Measurements from ENCODE around the gene YJU2. TPM values are rescaled to one million over a fixed set of nuclear protein-coding genes. Genes with fewer than 3 reads are reported as not detected.

The YJU2 gene
- total and polyA plus RNA-seq, 3 experiments from 2014 or later = 29.6 to 41.2 (median 38.8) TPM

DNA sequence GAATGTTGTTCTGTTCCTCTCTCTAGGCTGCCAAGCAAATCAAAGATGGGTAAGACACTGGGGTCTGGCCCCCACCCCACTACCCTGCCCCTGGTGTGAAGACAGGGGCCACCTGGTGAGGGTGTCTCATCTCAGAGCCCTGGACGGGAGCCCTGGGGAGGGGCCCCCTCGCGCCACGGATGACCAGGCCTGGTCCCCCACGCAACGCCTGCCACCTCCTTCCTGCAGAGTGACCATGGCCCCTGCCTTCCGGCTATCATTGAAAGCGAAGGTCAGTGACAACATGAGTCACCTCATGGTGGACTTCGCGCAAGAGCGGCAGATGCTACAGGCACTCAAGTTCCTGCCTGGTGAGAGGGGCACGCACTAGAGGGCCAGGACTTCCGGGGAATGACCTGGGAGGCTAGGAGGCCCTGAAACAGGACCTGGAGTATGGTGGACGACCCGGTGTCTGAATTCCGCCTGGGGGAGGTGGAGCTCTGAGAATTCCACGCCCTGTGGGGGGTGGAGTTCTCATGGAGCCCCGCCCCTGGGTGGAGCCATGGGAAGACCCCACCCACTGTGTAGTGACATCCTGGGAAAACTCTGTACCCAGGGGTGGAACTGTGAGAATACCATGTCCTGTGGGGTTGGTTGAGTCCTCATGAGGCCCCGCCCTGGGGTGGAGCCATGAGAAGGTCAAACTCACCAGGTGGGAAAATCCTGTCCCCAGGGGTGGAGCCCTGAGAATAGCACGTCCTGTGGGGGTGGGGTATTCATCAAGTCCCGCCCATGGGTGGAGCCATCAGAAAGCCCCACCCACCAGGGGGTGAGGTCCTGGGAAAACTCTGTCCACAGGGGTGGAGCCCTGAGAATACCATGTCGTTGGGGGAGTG is 63.6 kb downstream of the YJU2 start:
- peak overlapping the region in 1 of 7 donors; percentile 36 for H3K4me3 Mint-ChIP-seq
- CTCF ChIA-PET = interaction anchor here (1.9 kb wide), 1 partner anchor 11 kb away, joined by 4 read pairs; no protein-coding TSS in a partner anchor
- H3K27ac Mint-ChIP-seq = peak overlapping the region in 2 of 8 donors; percentile 21 to 43
- Histone ChIP-seq H3K27ac (ENCODE audit: low read depth, low read length) (no peak overlapping the region), H3K4me3 (ENCODE audit: low read length) (no peak overlapping the region), H3K36me3 (ENCODE audit: insufficient read depth, low read length) (no peaks in the 10 kb centered on the region), H3K27me3 (ENCODE audit: insufficient read depth, low read length, poor library complexity, severe bottlenecking) (no peaks in the 10 kb centered on the region), H3K4me1 (ENCODE audit: insufficient read depth, low read length) (no peaks in the 10 kb centered on the region), H3K9me3 (ENCODE audit: low read length) (no peaks in the 10 kb centered on the region)
- no peaks in the 10 kb centered on the region for H3K4me1 Mint-ChIP-seq
- no peak for DNase-seq
- H3K36me3 Mint-ChIP-seq = peaks cover 0 to 1% (median 0%) of the 10 kb centered on the region in 3 donors
- POLR2A ChIA-PET = no interaction called here
- no peaks in the 10 kb centered on the region for H3K9me3 Mint-ChIP-seq
- H3K27me3 Mint-ChIP-seq = peaks cover 0 to under 1% of the 10 kb centered on the region in 2 donors

DNA sequence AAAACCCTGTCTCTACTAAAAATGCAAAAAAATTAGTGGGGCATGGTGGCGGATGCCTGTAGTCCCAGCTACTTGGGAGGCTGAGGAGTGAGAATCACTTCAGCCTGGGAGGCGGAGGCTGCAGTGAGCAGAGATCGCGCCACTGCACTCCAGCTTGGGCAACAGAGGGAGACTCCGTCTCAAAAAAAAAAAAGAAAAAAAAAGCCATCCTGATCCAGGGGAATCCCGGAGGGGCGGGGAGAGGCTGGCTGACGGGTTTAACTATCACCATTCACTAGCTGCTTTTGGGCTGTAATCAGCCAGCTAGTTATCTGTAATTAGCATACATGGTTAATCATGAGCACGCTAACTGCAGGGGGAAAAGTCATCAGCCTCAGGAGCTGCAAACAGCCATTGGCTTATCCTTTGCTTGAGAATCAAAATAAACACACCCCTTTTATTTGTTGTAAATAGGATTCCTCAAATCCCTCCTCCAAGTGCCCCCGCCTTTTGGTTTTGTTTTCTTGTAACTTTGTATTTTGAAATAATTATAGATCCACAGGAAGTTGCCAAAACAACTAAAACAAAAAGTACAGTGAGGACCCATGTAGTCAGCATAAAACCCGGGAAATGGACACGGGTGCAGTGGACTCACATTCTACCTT is 67.1 kb downstream of the YJU2 start:
- POLR2A ChIA-PET = no interaction called here
- Mint-ChIP-seq H3K9me3 (peaks cover 0 to 2% (median 0%) of the 10 kb centered on the region in 5 donors), H3K4me1 (no peaks in the 10 kb centered on the region), H3K4me3 (no peak overlapping the region), H3K27ac (no peak overlapping the region), H3K36me3 (no peaks in the 10 kb centered on the region), H3K27me3 (no peaks in the 10 kb centered on the region)
- Histone ChIP-seq H3K4me3 (ENCODE audit: low read length) (no peak overlapping the region), H3K36me3 (ENCODE audit: insufficient read depth, low read length) (no peaks in the 10 kb centered on the region), H3K27me3 (ENCODE audit: insufficient read depth, low read length, poor library complexity, severe bottlenecking) (no peaks in the 10 kb centered on the region), H3K4me1 (ENCODE audit: insufficient read depth, low read length) (no peaks in the 10 kb centered on the region), H3K27ac (ENCODE audit: low read depth, low read length) (no peak overlapping the region), H3K9me3 (ENCODE audit: low read length) (no peaks in the 10 kb centered on the region)
- CTCF ChIA-PET = interaction anchor here (1.9 kb wide), 1 partner anchor 46 kb away, joined by 4 read pairs; no protein-coding TSS in a partner anchor
- DNase-seq = no peak

DNA sequence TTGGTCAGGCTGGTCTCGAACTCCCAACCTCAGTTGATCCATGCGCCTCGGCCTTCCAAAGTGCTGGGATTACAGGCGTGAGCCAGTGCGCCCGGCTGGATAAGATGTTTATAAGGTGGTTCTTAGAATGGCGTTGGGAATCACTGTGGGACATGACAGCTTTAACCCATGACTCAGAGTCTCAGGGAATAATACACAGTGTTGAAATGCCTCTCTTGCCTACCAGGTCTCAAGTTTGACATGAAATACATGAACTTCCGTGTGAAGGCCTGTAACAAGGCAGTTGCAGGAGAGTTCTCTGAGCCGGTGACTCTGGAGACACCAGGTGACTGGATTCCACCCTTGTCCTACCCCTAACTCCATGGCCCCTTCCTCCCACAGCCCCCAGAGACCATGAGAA is 70.1 kb downstream of the YJU2 start:
- H3K4me3 Mint-ChIP-seq = no peak overlapping the region
- Histone ChIP-seq H3K4me1 (ENCODE audit: insufficient read depth, low read length) (no peaks in the 10 kb centered on the region), H3K27ac (ENCODE audit: low read depth, low read length) (no peak overlapping the region), H3K4me3 (ENCODE audit: low read length) (no peak overlapping the region), H3K27me3 (ENCODE audit: insufficient read depth, low read length, poor library complexity, severe bottlenecking) (no peaks in the 10 kb centered on the region), H3K9me3 (ENCODE audit: low read length) (no peaks in the 10 kb centered on the region), H3K36me3 (ENCODE audit: insufficient read depth, low read length) (no peaks in the 10 kb centered on the region)
- CTCF ChIA-PET = no interaction called here
- peaks cover 0 to 5% (median 0%) of the 10 kb centered on the region in 5 donors for H3K9me3 Mint-ChIP-seq
- no peak overlapping the region for H3K27ac Mint-ChIP-seq
- H3K4me1 Mint-ChIP-seq = peaks cover 0 to 1% (median 0%) of the 10 kb centered on the region in 3 donors
- DNase-seq = no peak
- H3K27me3 Mint-ChIP-seq = no peaks in the 10 kb centered on the region
- POLR2A ChIA-PET = no interaction called here
- no peaks in the 10 kb centered on the region for H3K36me3 Mint-ChIP-seq

DNA sequence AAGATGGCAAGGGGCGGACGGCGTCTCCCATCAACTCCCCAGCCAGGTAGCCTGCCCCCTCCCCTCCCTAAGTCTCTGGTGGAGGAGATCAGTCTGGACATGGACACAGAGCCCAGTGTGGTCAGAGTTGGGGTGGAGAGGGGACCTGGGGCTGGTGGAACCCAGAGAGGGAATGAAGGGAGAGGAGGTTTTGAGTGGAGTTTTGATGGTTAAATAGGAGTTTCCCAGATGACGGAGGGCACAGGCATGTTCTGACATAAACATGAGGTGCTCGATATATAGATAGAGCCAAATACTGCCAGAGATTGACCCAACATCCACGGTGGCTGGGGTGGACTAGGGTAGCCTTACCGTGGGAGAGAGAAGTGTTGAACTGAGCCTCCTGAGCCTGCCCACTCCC is 71.6 kb downstream of the YJU2 start:
- no peak overlapping the region for H3K27ac Mint-ChIP-seq
- H3K4me1 Mint-ChIP-seq = peaks cover 0 to 1% (median 0%) of the 10 kb centered on the region in 3 donors
- no peak overlapping the region for H3K4me3 Mint-ChIP-seq
- H3K27me3 Mint-ChIP-seq = no peaks in the 10 kb centered on the region
- no peak for DNase-seq
- H3K9me3 Mint-ChIP-seq = peaks cover 0 to 5% (median 0%) of the 10 kb centered on the region in 5 donors
- no peaks in the 10 kb centered on the region for H3K27me3 ChIP-seq (ENCODE audit: insufficient read depth, low read length, poor library complexity, severe bottlenecking)
- H3K36me3 ChIP-seq (ENCODE audit: insufficient read depth, low read length) = no peaks in the 10 kb centered on the region
- no peaks in the 10 kb centered on the region for H3K9me3 ChIP-seq (ENCODE audit: low read length)
- ChIA-PET CTCF (no interaction called here), POLR2A (no interaction called here)
- no peaks in the 10 kb centered on the region for H3K36me3 Mint-ChIP-seq
- no peak overlapping the region for H3K27ac ChIP-seq (ENCODE audit: low read depth, low read length)
- H3K4me1 ChIP-seq (ENCODE audit: insufficient read depth, low read length) = no peaks in the 10 kb centered on the region
- H3K4me3 ChIP-seq (ENCODE audit: low read length) = no peak overlapping the region

Other genes starting within 250 kb of the YJU2 start
- 10 to 100 TPM; 29.1 to 33.8 TPM for gene PIAS4, start 239.3 kb upstream of the YJU2 start, total RNA-seq
- gene PIAS4, start 239.3 kb upstream of the YJU2 start, polyA plus RNA-seq = 6.3 TPM
- gene ZBTB7A, start 180.2 kb upstream of the YJU2 start, total RNA-seq = 10 to 100 TPM; 44.1 to 46.8 TPM
- 86.1 TPM for gene ZBTB7A, start 180.2 kb upstream of the YJU2 start, polyA plus RNA-seq
- 100 to 1,000 TPM; 161 to 164 TPM for gene MAP2K2, start 123.0 kb upstream of the YJU2 start, total RNA-seq
- gene MAP2K2, start 123.0 kb upstream of the YJU2 start, polyA plus RNA-seq = 122 TPM
- not detected for gene CREB3L3, start 93.4 kb upstream of the YJU2 start, total RNA-seq
- 0.07 TPM for gene CREB3L3, start 93.4 kb upstream of the YJU2 start, polyA plus RNA-seq
- gene SIRT6, start 64.5 kb upstream of the YJU2 start, total RNA-seq = 10 to 100 TPM; 33.5 to 38.6 TPM
- 1.6 TPM for gene SIRT6, start 64.5 kb upstream of the YJU2 start, polyA plus RNA-seq
- under 1 TPM; 0.89 to 0.90 TPM for gene ANKRD24, start 64.4 kb upstream of the YJU2 start, total RNA-seq
- gene ANKRD24, start 64.4 kb upstream of the YJU2 start, polyA plus RNA-seq = 0.48 TPM
- gene EBI3, start 17.6 kb upstream of the YJU2 start, total RNA-seq = 10 to 100 TPM; 14.2 to 14.8 TPM
- gene EBI3, start 17.6 kb upstream of the YJU2 start, polyA plus RNA-seq = not detected
- gene SHD, start 32.2 kb downstream of the YJU2 start, total RNA-seq = not detected
- gene SHD, start 32.2 kb downstream of the YJU2 start, polyA plus RNA-seq = not detected
- 1 to 10 TPM; 5.9 to 7.0 TPM for gene TMIGD2, start 55.3 kb downstream of the YJU2 start, total RNA-seq
- 40.5 TPM for gene TMIGD2, start 55.3 kb downstream of the YJU2 start, polyA plus RNA-seq
- gene FSD1, start 57.5 kb downstream of the YJU2 start, total RNA-seq = 10 to 100 TPM; 10.9 to 13.9 TPM
- 3.1 TPM for gene FSD1, start 57.5 kb downstream of the YJU2 start, polyA plus RNA-seq
- gene STAP2, start 91.7 kb downstream of the YJU2 start, total RNA-seq = 1 to 10 TPM; 3.9 to 6.1 TPM
- gene STAP2, start 91.7 kb downstream of the YJU2 start, polyA plus RNA-seq = 1.8 TPM
- gene MPND, start 96.5 kb downstream of the YJU2 start, total RNA-seq = 10 to 100 TPM; 17.0 to 18.3 TPM
- 8.4 TPM for gene MPND, start 96.5 kb downstream of the YJU2 start, polyA plus RNA-seq
- 10 to 100 TPM; 39.8 to 41.2 TPM for gene SH3GL1, start 153.5 kb downstream of the YJU2 start, total RNA-seq
- 24.7 TPM for gene SH3GL1, start 153.5 kb downstream of the YJU2 start, polyA plus RNA-seq
- 10 to 100 TPM; 65.2 to 69.5 TPM for gene CHAF1A, start 155.6 kb downstream of the YJU2 start, total RNA-seq
- 5.8 TPM for gene CHAF1A, start 155.6 kb downstream of the YJU2 start, polyA plus RNA-seq
- gene UBXN6, start 210.7 kb downstream of the YJU2 start, total RNA-seq = 10 to 100 TPM; 56.6 to 60.0 TPM
- 5.2 TPM for gene UBXN6, start 210.7 kb downstream of the YJU2 start, polyA plus RNA-seq
- gene HDGFL2, start 225.2 kb downstream of the YJU2 start, total RNA-seq = 10 to 100 TPM; 42.7 to 45.4 TPM
- 24.9 TPM for gene HDGFL2, start 225.2 kb downstream of the YJU2 start, polyA plus RNA-seq